Measurements from ENCODE around the gene PCSK6.
A peak's percentile ranks its signal among the peaks of the same experiment; 100 is the strongest.
"Not testable (repeated sequence)": the region's sequence is repeated elsewhere in the genome, so short reads cannot be mapped to it uniquely, and the experiment has no call there.

The PCSK6 gene

GRCh38 chr15:101482526-101483371 lies 6.8 kb downstream of the PCSK6 start:
- DNase-seq (ENCODE audit: low spot score) = no peak

DNA sequence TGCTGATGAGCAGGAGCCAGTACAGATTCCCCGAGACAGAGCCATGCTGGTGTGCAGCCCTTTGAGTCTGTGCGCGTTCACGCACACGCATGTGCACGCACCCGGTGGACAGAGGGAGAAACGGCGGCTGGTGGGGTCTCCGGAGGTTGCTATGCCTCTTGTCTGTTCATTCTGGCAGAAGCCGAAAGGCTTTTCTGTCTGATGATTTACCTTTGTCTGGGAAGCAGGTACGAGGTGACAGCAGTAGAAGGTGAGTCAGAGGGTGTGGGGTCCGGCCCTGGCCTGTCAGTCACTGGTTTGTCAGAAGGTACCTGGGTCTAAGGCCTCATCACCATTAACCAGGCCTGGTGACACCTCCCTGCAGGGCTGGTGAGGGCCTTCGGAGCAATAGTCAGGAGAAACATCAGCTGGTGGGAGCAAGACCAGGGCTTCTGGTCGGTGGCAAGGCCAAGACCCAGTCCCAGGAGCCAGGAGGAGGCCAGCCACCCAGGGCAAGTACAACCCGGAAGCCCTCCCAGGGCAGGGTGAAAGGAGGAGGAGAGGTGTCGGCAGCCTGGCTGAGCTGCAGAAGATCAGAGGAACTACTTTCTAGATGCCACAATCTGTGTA lies 7.5 kb downstream of the PCSK6 start:
- DNase-seq (ENCODE audit: low spot score) = no peak

- no peak for DNase-seq (ENCODE audit: low spot score)
These were observed 8.2 kb downstream of the PCSK6 start for GRCh38 chr15:101481381-101481705.

DNA sequence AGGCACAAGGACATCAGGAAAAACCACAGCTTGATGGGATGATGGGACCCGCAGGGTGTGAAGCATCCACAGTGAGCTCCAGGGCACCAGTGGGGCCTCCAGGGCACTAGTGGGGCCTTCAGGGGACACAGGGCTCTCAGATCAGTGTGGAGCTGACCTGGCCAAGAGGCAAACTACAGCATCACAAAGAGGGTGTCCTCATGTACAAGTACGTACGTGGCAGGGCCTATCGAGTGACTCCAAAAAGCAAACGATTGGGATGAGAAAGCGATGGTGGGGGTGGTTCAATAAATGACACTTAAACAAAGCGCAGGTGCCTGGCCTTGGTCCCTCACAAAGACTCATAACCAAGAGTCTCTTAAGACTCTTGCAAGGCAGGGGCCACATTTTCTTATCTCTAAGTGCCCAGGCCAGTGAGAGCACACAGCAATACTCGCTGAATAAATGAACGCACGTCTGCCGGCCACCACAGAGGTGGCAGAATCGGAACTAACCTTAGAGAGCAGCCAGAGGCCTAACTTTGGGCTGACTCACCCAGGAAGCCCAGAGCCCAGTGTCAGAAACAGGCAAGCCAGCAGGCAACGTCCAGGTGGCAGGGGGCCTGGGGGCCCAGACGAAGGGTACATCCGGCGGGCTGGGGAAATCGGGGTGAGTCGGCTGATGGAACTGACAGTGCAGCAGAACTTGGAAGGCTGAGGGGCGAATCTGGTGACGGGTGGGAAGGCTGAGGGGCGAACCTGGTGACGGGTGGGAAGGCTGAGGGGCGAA lies 8.7 kb downstream of the PCSK6 start:
- DNase-seq (ENCODE audit: low spot score) = no peak

- DNase-seq (ENCODE audit: low spot score) = no peak
These were observed 9.5 kb downstream of the PCSK6 start for GRCh38 chr15:101479851-101480612.

GRCh38 chr15:101479342-101479845 lies 10.1 kb downstream of the PCSK6 start:
- DNase-seq (ENCODE audit: low spot score) = no peak

DNA sequence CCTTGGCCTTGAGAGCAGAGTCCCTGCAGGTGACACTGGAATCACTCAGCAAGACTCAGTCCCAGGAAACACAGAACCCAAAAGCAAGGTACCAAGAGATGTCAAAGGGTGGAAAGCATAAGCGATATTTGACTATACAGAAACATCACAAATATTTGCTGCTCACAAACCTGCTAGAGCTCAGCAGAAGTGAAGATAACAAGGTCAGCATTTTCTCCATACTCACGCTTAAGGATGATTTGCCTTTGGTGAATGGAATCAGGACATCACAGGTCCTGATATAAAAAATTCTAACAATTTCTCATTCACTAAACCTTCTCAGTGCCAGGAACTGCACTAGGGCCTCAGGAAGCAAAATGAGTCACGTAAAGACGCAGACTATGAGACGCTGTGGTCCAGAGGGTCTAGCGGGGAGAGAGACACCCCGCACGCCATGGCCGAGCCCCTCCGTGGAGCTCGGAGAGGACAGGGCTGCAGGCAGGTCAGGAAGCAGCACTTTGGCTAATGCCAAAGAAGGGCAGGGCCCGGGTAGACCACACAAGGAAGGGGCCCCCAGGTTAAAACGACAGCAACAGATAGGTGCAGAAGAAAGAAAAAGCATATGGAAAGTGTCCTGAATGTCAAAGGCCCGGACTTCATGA lies 10.7 kb downstream of the PCSK6 start:
- no peak for DNase-seq (ENCODE audit: low spot score)

- DNase-seq (ENCODE audit: low spot score) = peak; percentile 47
These were observed 11.6 kb downstream of the PCSK6 start for GRCh38 chr15:101477851-101478362.

GRCh38 chr15:101476756-101477155 lies 12.8 kb downstream of the PCSK6 start:
- no peak for DNase-seq (ENCODE audit: low spot score)

DNA sequence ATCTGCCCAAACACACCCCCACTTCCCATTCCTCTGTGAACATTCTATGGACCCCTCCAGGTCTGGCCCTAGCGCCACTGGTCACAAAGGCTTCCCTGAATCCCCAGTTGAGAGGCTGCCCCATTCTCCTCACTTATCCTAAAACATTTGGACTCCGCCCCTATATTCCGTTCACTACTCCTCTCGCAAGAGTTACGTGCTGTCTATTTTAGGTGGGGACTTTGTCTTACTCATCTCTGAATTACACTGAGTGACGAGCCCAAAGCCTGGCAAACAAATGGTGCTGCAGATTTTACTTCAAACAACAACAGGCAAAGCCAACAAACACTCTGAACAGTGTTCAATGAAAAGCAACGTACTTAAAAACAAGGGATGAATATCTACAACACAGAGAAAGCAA lies 14.5 kb downstream of the PCSK6 start:
- DNase-seq (ENCODE audit: low spot score) = no peak

- no peak for DNase-seq (ENCODE audit: low spot score)
These were observed 15.3 kb downstream of the PCSK6 start for GRCh38 chr15:101474233-101474632.

- DNase-seq (ENCODE audit: low spot score) = no peak
These were observed 17.5 kb downstream of the PCSK6 start for GRCh38 chr15:101472033-101472432.

DNA sequence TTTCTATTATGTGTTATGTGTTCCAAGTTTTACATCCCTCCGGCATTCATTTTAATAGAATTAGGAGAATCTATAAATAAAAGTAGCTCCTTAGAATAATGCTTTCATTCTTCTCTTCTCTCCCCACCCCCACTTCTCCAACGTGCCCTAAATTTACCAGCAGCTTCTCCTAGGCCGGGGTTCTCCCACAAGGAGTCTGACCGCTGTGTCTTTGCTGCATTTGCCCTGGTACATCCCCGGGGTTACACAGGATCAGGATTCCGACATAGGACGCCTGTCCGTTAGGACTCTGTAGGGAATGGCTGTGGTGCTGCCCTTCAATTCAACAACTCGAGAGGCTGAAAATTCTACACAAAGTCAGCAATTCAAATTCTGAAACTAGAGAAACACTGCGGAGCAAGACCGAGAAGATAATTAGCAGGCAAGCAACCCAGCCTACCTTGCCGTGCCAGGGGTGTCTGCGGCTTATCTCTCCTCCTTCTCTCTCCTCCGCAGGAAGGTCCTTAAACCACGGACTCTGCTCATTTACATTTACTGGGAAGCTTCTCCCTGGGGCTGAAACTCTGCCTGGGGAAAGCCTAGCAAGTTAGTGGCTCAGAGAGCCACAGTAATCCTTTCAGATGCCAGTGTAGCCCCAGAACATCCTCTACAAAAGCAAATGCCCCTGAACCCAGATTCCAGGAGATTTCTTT lies 18.8 kb downstream of the PCSK6 start:
- DNase-seq (ENCODE audit: low spot score) = no peak

GRCh38 chr15:101469520-101470288 lies 19.8 kb downstream of the PCSK6 start:
- DNase-seq (ENCODE audit: low spot score) = no peak

DNA sequence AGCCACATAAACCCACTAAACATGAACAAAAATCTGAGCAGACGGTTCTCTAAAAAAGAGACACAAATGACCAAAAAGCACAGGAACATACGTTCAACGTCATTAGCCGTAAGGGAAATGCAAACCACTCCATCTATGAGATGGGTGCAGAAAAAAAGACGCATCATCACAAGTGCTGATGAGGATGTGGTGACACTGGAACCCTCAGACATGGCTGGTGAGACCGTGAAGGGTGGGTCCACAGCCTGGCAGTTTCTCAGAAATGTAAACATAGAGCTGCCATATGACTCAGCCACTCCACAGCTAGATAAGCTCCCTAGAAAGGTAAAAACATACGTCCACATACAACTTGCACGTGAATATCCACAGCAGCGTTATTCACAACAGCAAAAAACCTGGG lies 23.3 kb downstream of the PCSK6 start:
- peak; percentile 45 for DNase-seq (ENCODE audit: low spot score)

GRCh38 chr15:101464999-101465669 lies 24.4 kb downstream of the PCSK6 start:
- no peak for DNase-seq (ENCODE audit: low spot score)

DNA sequence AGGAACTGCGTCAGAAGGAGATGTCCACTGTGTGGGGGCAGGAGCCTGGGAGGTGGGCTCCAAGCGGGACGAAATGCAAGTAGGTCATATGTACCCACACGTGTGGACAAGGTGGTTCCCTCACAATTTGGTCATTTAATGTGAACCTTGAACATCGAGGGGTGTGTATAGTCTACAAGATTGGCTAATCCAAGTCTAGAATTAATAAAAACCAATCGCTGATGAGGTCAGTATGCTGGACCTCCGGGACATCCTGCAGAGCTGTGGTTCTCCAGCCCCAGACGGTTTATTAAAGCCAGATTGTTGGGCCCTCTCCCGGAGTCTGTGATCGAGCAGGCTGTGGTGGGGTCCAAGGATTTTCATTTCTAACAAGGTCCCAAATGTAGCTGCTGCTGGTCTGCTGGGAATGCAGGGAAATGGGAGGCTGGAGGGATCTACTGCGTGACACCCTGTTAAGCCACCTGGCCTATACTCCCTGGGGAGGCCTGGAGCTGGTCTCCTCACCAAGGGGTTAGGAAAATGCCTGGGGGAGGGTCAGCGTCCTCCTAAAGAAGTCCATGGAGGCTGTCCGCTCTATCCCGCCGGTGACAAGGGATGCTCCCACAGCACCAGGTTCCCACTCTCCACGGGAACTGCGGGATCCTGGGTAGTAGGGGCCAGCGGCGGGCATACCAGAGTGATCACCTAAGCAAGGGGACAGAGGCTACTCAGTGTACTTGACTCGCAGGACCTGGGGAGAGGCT lies 25.1 kb downstream of the PCSK6 start:
- no peak for DNase-seq (ENCODE audit: low spot score)

- not testable (repeated sequence) for DNase-seq (ENCODE audit: low spot score)
These were observed 25.8 kb downstream of the PCSK6 start for GRCh38 chr15:101463696-101464095.

- DNase-seq (ENCODE audit: low spot score) = no peak
These were observed 26.2 kb downstream of the PCSK6 start for GRCh38 chr15:101463270-101463669.
